ENCODE data around the gene MTMR11. TPM values are rescaled to one million over a fixed set of nuclear protein-coding genes. Genes with fewer than 3 reads are reported as not detected.
A peak's percentile ranks its signal among the peaks of the same experiment; 100 is the strongest.

Gene MTMR11
- total and polyA plus RNA-seq, 10 of the 15 experiments (the other 5 are each of a cell fraction or from before 2014, with no cell fraction given), result 0.35 to 1.1 (median 0.73) TPM

DNA sequence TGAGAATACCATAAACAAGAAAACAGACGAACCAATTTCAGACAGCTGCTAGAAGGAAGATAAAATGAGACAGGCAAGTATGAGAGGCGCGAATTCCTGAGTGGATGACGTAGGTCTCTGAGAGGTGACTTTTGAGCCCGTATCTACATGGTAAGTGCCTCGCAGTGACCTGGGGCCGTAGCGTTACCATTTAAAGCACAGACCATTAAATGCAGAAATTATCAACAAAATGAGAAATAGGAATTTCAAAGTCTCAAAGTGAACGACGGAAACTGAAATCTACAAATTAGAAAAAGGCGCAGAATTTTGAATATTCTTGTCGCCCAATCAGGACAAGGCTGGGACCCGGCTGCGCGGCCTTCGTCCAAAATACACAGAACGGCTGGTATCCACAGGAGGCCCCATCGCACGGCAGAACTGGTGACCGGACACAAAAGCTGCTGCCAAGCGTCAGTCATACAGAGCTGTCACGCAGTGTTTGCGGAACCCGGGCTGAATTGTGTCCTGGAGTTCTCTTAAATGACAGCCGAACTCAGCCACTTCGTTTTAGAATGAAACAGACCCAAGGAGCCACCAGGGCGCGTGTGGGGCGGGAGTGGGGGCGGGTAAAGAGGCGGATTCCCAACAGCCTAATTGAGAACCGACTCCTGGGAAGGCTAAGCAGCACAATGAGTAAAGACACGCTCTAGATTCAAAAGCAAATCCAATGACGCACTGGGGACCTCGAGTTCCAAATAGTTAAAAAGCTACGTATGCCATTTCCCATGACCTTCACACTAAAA is 51.1 kb downstream of the MTMR11 start:
- peak; percentile 49 for ATAC-seq
- in situ Hi-C loops (cut with MboI) (no loop called here), intact Hi-C loops (cut with micrococcal nuclease; ENCODE audit: unreplicated experiment) (loop anchor here (1.0 kb wide), 1 partner anchor 275 kb away; no protein-coding TSS in a partner anchor)
- peak; percentile 55 for DNase-seq (ENCODE audit: low read depth, low spot score)
- H3K4me2 ChIP-seq (ENCODE audit: control insufficient read depth, insufficient read depth), result peak overlapping the region; percentile 87
- peak overlapping the region; percentile 93 for H3K27ac ChIP-seq (ENCODE audit: control insufficient read depth, insufficient read depth)
- H2AFZ ChIP-seq (ENCODE audit: control insufficient read depth, low read depth, low read length), result peak overlapping the region; percentile 24; the same call in 1 of the 2 replicates
- under 1% methylated on average over 36 of the region's 36 CpGs for WGBS (ENCODE audit: insufficient coverage, insufficient replicate concordance, low lambda C conversion rate, missing lambda C conversion rate)
- ChIA-PET CTCF (interaction anchor here (1.1 to 1.4 kb wide), 3 partner anchors 42 to 301 kb away, joined by 3 to 5 read pairs (median 3); no protein-coding TSS in a partner anchor), POLR2A (interaction anchor here (1.1 to 4.0 kb wide), 5 partner anchors 37 to 349 kb away, joined by 3 to 57 read pairs (median 25); partner anchors contain the start of gene SF3B4), SMC1A (ENCODE audit: uncharacterized antibody, unreplicated experiment) (interaction anchor here (0.9 to 3.3 kb wide), 4 partner anchors 42 to 62 kb away, joined by 3 to 15 read pairs (median 9); no protein-coding TSS in a partner anchor), RAD21 (ENCODE audit: unreplicated experiment) (interaction anchor here (0.6 to 3.2 kb wide), 5 partner anchors 36 to 302 kb away, joined by 3 to 22 read pairs (median 4); partner anchors contain the start of gene OTUD7B)
- peak overlapping the region; percentile 85 for H3K9ac ChIP-seq (ENCODE audit: control insufficient read depth, insufficient read depth, low read length)
- no peaks in the 10 kb centered on the region for H3K4me1 ChIP-seq (ENCODE audit: control insufficient read depth, insufficient read depth, low read length)
- H3K79me2 ChIP-seq (ENCODE audit: control insufficient read depth, insufficient read depth, low read length), result peaks cover 17% of the 10 kb centered on the region
- H3K36me3 ChIP-seq (ENCODE audit: control insufficient read depth in 2 of 2, insufficient read depth in 2 of 2, low read length in 1 of 2), result no peaks in the 10 kb centered on the region
- no peaks in the 10 kb centered on the region for H3K9me3 ChIP-seq (replicated peaks; ENCODE audit: control insufficient read depth, insufficient read depth, low read length)
- H3K27me3 ChIP-seq (replicated peaks in 1 of 2; ENCODE audit: control insufficient read depth in 2 of 2, insufficient read depth in 2 of 2, low read length in 1 of 2), result no peaks in the 10 kb centered on the region
- FAIRE-seq, result no peak
- H3K4me3 ChIP-seq, result peak overlapping the region; percentile 61
- no peaks in the 10 kb centered on the region for H4K20me1 ChIP-seq (ENCODE audit: control insufficient read depth, insufficient read depth)
- BruUV-seq (replicated peaks), result no TSS peak
- peak; percentile 7; the same call in 1 of the 2 replicates for TF ChIP-seq MYB (IDR thresholded peaks at IDR 0.05; ENCODE audit: borderline replicate concordance, low read depth, low read length)
- no peak for TF ChIP-seq SMC3 (IDR thresholded peaks at IDR 0.05; ENCODE audit: borderline replicate concordance, low read length)
- TF ChIP-seq MXI1 (IDR thresholded peaks at IDR 0.05; ENCODE audit: low read depth, low read length), result no peak
- TF ChIP-seq RCOR1 (conservative IDR thresholded peaks at IDR 0.05; ENCODE audit: low read depth, low read length), result no peak
- TF ChIP-seq ZBED1 (IDR thresholded peaks at IDR 0.05; ENCODE audit: borderline replicate concordance), result peak; percentile 20; the same call in 1 of the 2 replicates
- TF ChIP-seq POLR2AphosphoS5 (IDR thresholded peaks at IDR 0.05; ENCODE audit: low read length), result peak; percentile 84
- 0 out of 2 replicates have a peak, but pooled peaks have one; percentile 27 for TF ChIP-seq IKZF1 (conservative IDR thresholded peaks at IDR 0.05)
- TF ChIP-seq, protein P1, sequence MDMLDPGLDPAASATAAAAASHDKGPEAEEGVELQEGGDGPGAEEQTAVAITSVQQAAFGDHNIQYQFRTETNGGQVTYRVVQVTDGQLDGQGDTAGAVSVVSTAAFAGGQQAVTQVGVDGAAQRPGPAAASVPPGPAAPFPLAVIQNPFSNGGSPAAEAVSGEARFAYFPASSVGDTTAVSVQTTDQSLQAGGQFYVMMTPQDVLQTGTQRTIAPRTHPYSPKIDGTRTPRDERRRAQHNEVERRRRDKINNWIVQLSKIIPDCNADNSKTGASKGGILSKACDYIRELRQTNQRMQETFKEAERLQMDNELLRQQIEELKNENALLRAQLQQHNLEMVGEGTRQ (IDR thresholded peaks at IDR 0.05; ENCODE audit: borderline replicate concordance, low read depth, low read length), result no peak
- no peak for TF ChIP-seq HDAC2 (IDR thresholded peaks at IDR 0.05)
- peak; percentile 84 for TF ChIP-seq BACH1 (IDR thresholded peaks at IDR 0.05; ENCODE audit: borderline replicate concordance)
- TF ChIP-seq NBN (IDR thresholded peaks at IDR 0.05), result no peak; the same call in 1 of the 2 replicates
- no peak for TF ChIP-seq GABPA (IDR thresholded peaks at IDR 0.05; ENCODE audit: low read depth)
- TF ChIP-seq POLR2AphosphoS2 (IDR thresholded peaks at IDR 0.05; ENCODE audit: low read depth, low read length), result 0 out of 2 replicates have a peak, but pooled peaks have one; percentile 31
- no peak for TF ChIP-seq STAT1 (conservative IDR thresholded peaks at IDR 0.05)
- TF ChIP-seq NRF1 (conservative IDR thresholded peaks at IDR 0.05; ENCODE audit: low read depth, low read length), result no peak
- TF ChIP-seq, protein P2, sequence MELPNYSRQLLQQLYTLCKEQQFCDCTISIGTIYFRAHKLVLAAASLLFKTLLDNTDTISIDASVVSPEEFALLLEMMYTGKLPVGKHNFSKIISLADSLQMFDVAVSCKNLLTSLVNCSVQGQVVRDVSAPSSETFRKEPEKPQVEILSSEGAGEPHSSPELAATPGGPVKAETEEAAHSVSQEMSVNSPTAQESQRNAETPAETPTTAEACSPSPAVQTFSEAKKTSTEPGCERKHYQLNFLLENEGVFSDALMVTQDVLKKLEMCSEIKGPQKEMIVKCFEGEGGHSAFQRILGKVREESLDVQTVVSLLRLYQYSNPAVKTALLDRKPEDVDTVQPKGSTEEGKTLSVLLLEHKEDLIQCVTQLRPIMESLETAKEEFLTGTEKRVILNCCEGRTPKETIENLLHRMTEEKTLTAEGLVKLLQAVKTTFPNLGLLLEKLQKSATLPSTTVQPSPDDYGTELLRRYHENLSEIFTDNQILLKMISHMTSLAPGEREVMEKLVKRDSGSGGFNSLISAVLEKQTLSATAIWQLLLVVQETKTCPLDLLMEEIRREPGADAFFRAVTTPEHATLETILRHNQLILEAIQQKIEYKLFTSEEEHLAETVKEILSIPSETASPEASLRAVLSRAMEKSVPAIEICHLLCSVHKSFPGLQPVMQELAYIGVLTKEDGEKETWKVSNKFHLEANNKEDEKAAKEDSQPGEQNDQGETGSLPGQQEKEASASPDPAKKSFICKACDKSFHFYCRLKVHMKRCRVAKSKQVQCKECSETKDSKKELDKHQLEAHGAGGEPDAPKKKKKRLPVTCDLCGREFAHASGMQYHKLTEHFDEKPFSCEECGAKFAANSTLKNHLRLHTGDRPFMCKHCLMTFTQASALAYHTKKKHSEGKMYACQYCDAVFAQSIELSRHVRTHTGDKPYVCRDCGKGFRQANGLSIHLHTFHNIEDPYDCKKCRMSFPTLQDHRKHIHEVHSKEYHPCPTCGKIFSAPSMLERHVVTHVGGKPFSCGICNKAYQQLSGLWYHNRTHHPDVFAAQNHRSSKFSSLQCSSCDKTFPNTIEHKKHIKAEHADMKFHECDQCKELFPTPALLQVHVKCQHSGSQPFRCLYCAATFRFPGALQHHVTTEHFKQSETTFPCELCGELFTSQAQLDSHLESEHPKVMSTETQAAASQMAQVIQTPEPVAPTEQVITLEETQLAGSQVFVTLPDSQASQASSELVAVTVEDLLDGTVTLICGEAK (IDR thresholded peaks at IDR 0.05; ENCODE audit: borderline replicate concordance), result no peak

All from GM12878 (cell line).